Left renal pelvis (tissue), 4 donors: ENCODE measurements around the gene ANKMY1. TPM values are rescaled to one million over a fixed set of nuclear protein-coding genes. Genes with fewer than 3 reads are reported as not detected.

Source experiments
- DNase-seq, 4 donors: peaks; one replicate each; pipeline ENCODE4 v3.0.0-alpha.2; 2013; ENCODE audit warnings: low read depth in 4 of 4, low spot score in 3 of 4
- polyA plus RNA-seq, 4 donors: library from polyadenylated mRNA; unstranded; fragments of 120-200 nt; gene quantifications; one replicate each; pipeline ENCODE4 v1.2.1, GENCODE V29; 2013; ENCODE audit not compliant: insufficient read length in 4 of 4

ANKMY1 gene
- polyA plus RNA-seq: 10 to 100 TPM; 10.0 to 17.8 (median 11.1) TPM

- DNase-seq: no peak
These were observed at the start of gene ANKMY1 for GRCh38 chr2:240557808-240558207. TSS of gene ANKMY1 (minus strand) at chr2:240557988. CDS start at chr2:240557335, 653 bp downstream.

- DNase-seq: no peak
These were observed 48.3 kb upstream of the ANKMY1 start for GRCh38 chr2:240605867-240606743.

GRCh38 chr2:240604939-240605716, 47.3 kb upstream of the ANKMY1 start:
- DNase-seq: no peak

- peak in 3 of 4 donors; percentile 39 to 59 (median 58) for DNase-seq
These were observed 46.6 kb upstream of the ANKMY1 start for GRCh38 chr2:240604291-240604938.

GRCh38 chr2:240603846-240604245, 46.1 kb upstream of the ANKMY1 start:
- no peak for DNase-seq

- no peak for DNase-seq
These were observed 45.5 kb upstream of the ANKMY1 start for GRCh38 chr2:240603081-240603835.

GRCh38 chr2:240602266-240603050, 44.7 kb upstream of the ANKMY1 start:
- DNase-seq: no peak

GRCh38 chr2:240601831-240602160, 44.0 kb upstream of the ANKMY1 start:
- no peak for DNase-seq

- no peak for DNase-seq
These were observed 43.5 kb upstream of the ANKMY1 start for GRCh38 chr2:240601061-240601830.

- no peak for DNase-seq
These were observed 42.7 kb upstream of the ANKMY1 start for GRCh38 chr2:240600451-240600961.

- DNase-seq: no peak
These were observed 41.4 kb upstream of the ANKMY1 start for GRCh38 chr2:240599141-240599583.

GRCh38 chr2:240598311-240598911, 40.6 kb upstream of the ANKMY1 start:
- DNase-seq: no peak

- DNase-seq: no peak
These were observed 39.8 kb upstream of the ANKMY1 start for GRCh38 chr2:240597419-240598181.

- DNase-seq: no peak
These were observed 39.2 kb upstream of the ANKMY1 start for GRCh38 chr2:240597054-240597418.

- no peak for DNase-seq
These were observed 38.7 kb upstream of the ANKMY1 start for GRCh38 chr2:240596491-240596931.

- DNase-seq: no peak
These were observed 38.3 kb upstream of the ANKMY1 start for GRCh38 chr2:240596080-240596460.

GRCh38 chr2:240595381-240596079, 37.7 kb upstream of the ANKMY1 start:
- DNase-seq: no peak
